Measurements from ENCODE around the gene SLC2A13.

DNA sequence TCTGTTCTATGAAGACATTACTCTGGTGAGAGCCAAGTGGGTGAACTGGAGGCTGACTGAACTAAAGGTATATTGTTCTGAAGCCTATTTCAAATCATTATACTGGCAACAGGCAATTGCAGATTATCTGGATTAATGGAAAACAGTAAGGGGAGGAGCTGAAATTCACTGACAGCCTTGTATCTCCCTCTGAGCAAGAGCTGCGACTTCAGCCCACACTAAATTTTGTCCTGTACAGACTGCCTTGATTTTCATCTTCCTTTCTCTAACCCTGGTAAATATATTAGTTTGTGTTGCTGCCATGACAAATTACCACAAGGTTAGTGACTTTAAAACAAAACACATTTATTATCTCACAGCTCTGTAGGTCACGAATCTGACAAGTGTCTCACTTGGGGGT lies 231.1 kb downstream of the SLC2A13 start:
- TF ChIP-seq, protein P1, sequence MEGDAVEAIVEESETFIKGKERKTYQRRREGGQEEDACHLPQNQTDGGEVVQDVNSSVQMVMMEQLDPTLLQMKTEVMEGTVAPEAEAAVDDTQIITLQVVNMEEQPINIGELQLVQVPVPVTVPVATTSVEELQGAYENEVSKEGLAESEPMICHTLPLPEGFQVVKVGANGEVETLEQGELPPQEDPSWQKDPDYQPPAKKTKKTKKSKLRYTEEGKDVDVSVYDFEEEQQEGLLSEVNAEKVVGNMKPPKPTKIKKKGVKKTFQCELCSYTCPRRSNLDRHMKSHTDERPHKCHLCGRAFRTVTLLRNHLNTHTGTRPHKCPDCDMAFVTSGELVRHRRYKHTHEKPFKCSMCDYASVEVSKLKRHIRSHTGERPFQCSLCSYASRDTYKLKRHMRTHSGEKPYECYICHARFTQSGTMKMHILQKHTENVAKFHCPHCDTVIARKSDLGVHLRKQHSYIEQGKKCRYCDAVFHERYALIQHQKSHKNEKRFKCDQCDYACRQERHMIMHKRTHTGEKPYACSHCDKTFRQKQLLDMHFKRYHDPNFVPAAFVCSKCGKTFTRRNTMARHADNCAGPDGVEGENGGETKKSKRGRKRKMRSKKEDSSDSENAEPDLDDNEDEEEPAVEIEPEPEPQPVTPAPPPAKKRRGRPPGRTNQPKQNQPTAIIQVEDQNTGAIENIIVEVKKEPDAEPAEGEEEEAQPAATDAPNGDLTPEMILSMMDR (IDR thresholded peaks at IDR 0.05; ENCODE audit: insufficient read depth, low read length, poor library complexity, severe bottlenecking), result no peak
- no peak for TF ChIP-seq EZH2phosphoT487 (conservative IDR thresholded peaks at IDR 0.05; ENCODE audit: low read length)
